ENCODE data around the gene TTC9C. TPM values are rescaled to one million over a fixed set of nuclear protein-coding genes. Genes with fewer than 3 reads are reported as not detected.

Gene TTC9C
- total RNA-seq, 1 donor from 2014 or later: 28.9 TPM

Other genes with a start within 250 kb of the TTC9C start
- 517 and 766 TPM in 2 replicates for gene AHNAK, start 181.7 kb upstream of the TTC9C start, total RNA-seq
- gene EEF1G, start 154.6 kb upstream of the TTC9C start, total RNA-seq: 1,345 and 1,561 TPM in 2 replicates
- gene TUT1, start 137.0 kb upstream of the TTC9C start, total RNA-seq: 13.8 and 15.1 TPM in 2 replicates
- 190 and 209 TPM in 2 replicates for gene MTA2, start 126.6 kb upstream of the TTC9C start, total RNA-seq
- gene EML3, start 115.7 kb upstream of the TTC9C start, total RNA-seq: 40.2 and 42.1 TPM in 2 replicates
- 5.4 and 5.6 TPM in 2 replicates for gene ROM1, start 115.2 kb upstream of the TTC9C start, total RNA-seq
- gene B3GAT3, start 106.5 kb upstream of the TTC9C start, total RNA-seq: 16.2 and 18.2 TPM in 2 replicates
- 237 and 423 TPM in 2 replicates for gene GANAB, start 81.9 kb upstream of the TTC9C start, total RNA-seq
- 29.6 and 38.0 TPM in 2 replicates for gene INTS5, start 75.2 kb upstream of the TTC9C start, total RNA-seq
- gene C11orf98, start 63.3 kb upstream of the TTC9C start, total RNA-seq: 27.5 and 28.6 TPM in 2 replicates
- gene CSKMT, start 63.2 kb upstream of the TTC9C start, total RNA-seq: 5.2 and 5.8 TPM in 2 replicates
- 5.0 and 6.1 TPM in 2 replicates for gene UQCC3, start 56.8 kb upstream of the TTC9C start, total RNA-seq
- gene LBHD1, start 56.2 kb upstream of the TTC9C start, total RNA-seq: 2.5 and 3.6 TPM in 2 replicates
- gene UBXN1, start 49.4 kb upstream of the TTC9C start, total RNA-seq: 126 and 217 TPM in 2 replicates
- gene LRRN4CL, start 39.0 kb upstream of the TTC9C start, total RNA-seq: 0.34 and 0.51 TPM in 2 replicates
- gene BSCL2, start 21.1 kb upstream of the TTC9C start, total RNA-seq: 19.4 and 38.6 TPM in 2 replicates
- not detected in 2 replicates for gene GNG3, start 20.8 kb upstream of the TTC9C start, total RNA-seq
- gene HNRNPUL2, start 1.0 kb upstream of the TTC9C start, total RNA-seq: 6.5 and 11.1 TPM in 2 replicates
- gene ZBTB3, start 25.7 kb downstream of the TTC9C start, total RNA-seq: 12.2 and 14.1 TPM in 2 replicates
- 42.7 and 76.1 TPM in 2 replicates for gene POLR2G, start 33.1 kb downstream of the TTC9C start, total RNA-seq
- 35.7 and 40.2 TPM in 2 replicates for gene TAF6L, start 42.9 kb downstream of the TTC9C start, total RNA-seq
- 29.0 and 41.7 TPM in 2 replicates for gene TMEM179B, start 58.9 kb downstream of the TTC9C start, total RNA-seq
- gene TMEM223, start 63.5 kb downstream of the TTC9C start, total RNA-seq: 10.7 and 21.8 TPM in 2 replicates
- 38.1 and 44.2 TPM in 2 replicates for gene NXF1, start 77.0 kb downstream of the TTC9C start, total RNA-seq
- gene STX5, start 103.6 kb downstream of the TTC9C start, total RNA-seq: 34.4 and 36.8 TPM in 2 replicates
- gene TEX54, start 104.4 kb downstream of the TTC9C start, total RNA-seq: not detected in 2 replicates
- gene WDR74, start 111.1 kb downstream of the TTC9C start, total RNA-seq: 39.4 and 46.3 TPM in 2 replicates
- gene SLC3A2, start 152.4 kb downstream of the TTC9C start, total RNA-seq: 77.9 and 84.9 TPM in 2 replicates
- not detected in 2 replicates for gene CHRM1, start 192.9 kb downstream of the TTC9C start, total RNA-seq